ENCODE data around the gene FBXO46.

GRCh38 chr19:45778010-45778661 is 47.4 kb upstream of the FBXO46 start:
- TF ChIP-seq CTCF (IDR thresholded peaks at IDR 0.05) (no peak), REST (IDR thresholded peaks at IDR 0.05; ENCODE audit: low read depth, low read length) (no peak), TEAD4 (IDR thresholded peaks at IDR 0.05; ENCODE audit: borderline replicate concordance, insufficient read depth) (no peak), YY1 (IDR thresholded peaks at IDR 0.05; ENCODE audit: low read depth) (no peak), POLR2AphosphoS5 (IDR thresholded peaks at IDR 0.05; ENCODE audit: low read depth, low read length) (no peak), MXI1 (IDR thresholded peaks at IDR 0.05; ENCODE audit: low read depth, low read length) (no peak), SIN3A (IDR thresholded peaks at IDR 0.05; ENCODE audit: borderline replicate concordance, low read depth, low read length) (no peak), USF2 (IDR thresholded peaks at IDR 0.05; ENCODE audit: borderline replicate concordance, low read depth, low read length) (no peak), RAD21 (IDR thresholded peaks at IDR 0.05; ENCODE audit: low read length) (no peak), CHD2 (IDR thresholded peaks at IDR 0.05; ENCODE audit: low read length, partially characterized antibody) (no peak), RCOR1 (IDR thresholded peaks at IDR 0.05; ENCODE audit: low read length) (no peak), EP300 (IDR thresholded peaks at IDR 0.05; ENCODE audit: borderline replicate concordance in 1 of 2, low read depth in 1 of 2, low read length in 1 of 2) (no peak)
